SU-DHL-6 (cell line): ENCODE results near the gene C1orf21.

Experiments used
- H2AFZ ChIP-seq: fragments of 200-600 bp; sonication (generic); 2 replicates; pipeline ENCODE4 v1.6.1; 2014; ENCODE audit warnings: low read depth, mild to moderate bottlenecking, moderate library complexity, mixed read lengths, antibody characterized with exemption, low read length; ENCODE audit not compliant: severe bottlenecking
- H3F3A ChIP-seq: fragments of 200-600 bp; shearing (Covaris generic); 2 replicates; pipeline ENCODE4 v1.6.0; 2016; ENCODE audit warnings: antibody characterized with exemption, mild to moderate bottlenecking; ENCODE audit not compliant: insufficient read depth
- H3K27ac ChIP-seq: fragments of 200-600 bp; sonication (generic); 2 replicates; pipeline ENCODE4 v1.5.1; 2016; ENCODE audit warnings: low read depth, mild to moderate bottlenecking, low read length, moderate library complexity, mixed read lengths
- H3K27me3 ChIP-seq: fragments of 200-600 bp; sonication (generic), shearing (Covaris generic); 2 replicates; pipeline ENCODE4 v1.6.0; 2014; ENCODE audit warnings: mild to moderate bottlenecking, low read length
- H3K36me3 ChIP-seq: fragments of 200-600 bp; sonication (generic); 2 replicates; pipeline ENCODE4 v1.6.1; 2014; ENCODE audit warnings: mild to moderate bottlenecking, low read length, mixed read lengths
- H3K4me2 ChIP-seq: fragments of 300-600, 200-600 bp; shearing (Covaris generic), sonication (generic); 2 replicates; pipeline ENCODE4 v1.6.0; 2014; ENCODE audit warnings: low read length, low read depth, mild to moderate bottlenecking; ENCODE audit not compliant: poor library complexity, severe bottlenecking
- H3K4me3 ChIP-seq: fragments of 200-600 bp; sonication (generic); 2 replicates; pipeline ENCODE4 v1.5.1; 2014; ENCODE audit warnings: antibody characterized with exemption, low read length, mild to moderate bottlenecking, mixed read lengths; ENCODE audit not compliant: insufficient read depth, poor library complexity, severe bottlenecking
- H3K79me2 ChIP-seq: fragments of 200-600 bp; sonication (generic); 2 replicates; pipeline ENCODE4 v1.6.1; 2014; ENCODE audit warnings: mild to moderate bottlenecking, low read length, moderate library complexity; ENCODE audit not compliant: insufficient read depth
- H3K9ac ChIP-seq: fragments of 200-600 bp; sonication (generic); 2 replicates; pipeline ENCODE4 v1.7.0; 2014; ENCODE audit warnings: mild to moderate bottlenecking, low read length
- H3K9me2 ChIP-seq: fragments of 200-600 bp; sonication (generic); replicated peaks from 2 replicates; pipeline ENCODE4 v1.6.1; 2014; ENCODE audit warnings: low read length; ENCODE audit not compliant: insufficient read depth
- H3K9me3 ChIP-seq: fragments of 200-600 bp; sonication (generic); 2 replicates; pipeline ENCODE4 v1.6.1; 2014; ENCODE audit warnings: low read length, mixed read lengths; ENCODE audit not compliant: insufficient read depth
- H4K20me1 ChIP-seq: fragments of 200-600 bp; sonication (generic); 2 replicates; pipeline ENCODE4 v1.6.1; 2014; ENCODE audit warnings: low read depth, mild to moderate bottlenecking, antibody characterized with exemption, low read length, moderate library complexity, mixed read lengths
- EZH2phosphoT487 ChIP-seq: fragments of 200-600 bp; sonication (generic), shearing (Covaris generic); conservative IDR thresholded peaks from 2 replicates; pipeline ENCODE4 v1.6.1; 2018; ENCODE audit warnings: mild to moderate bottlenecking, antibody characterized with exemption, low read length, moderate library complexity, mixed read lengths
- TF ChIP-seq, protein P1 (sequence below): fragments of 200-600 bp; sonication (generic); IDR thresholded peaks from one replicate; pipeline ENCODE4 v1.5.1; 2017; ENCODE audit warnings: antibody characterized with exemption, mild to moderate bottlenecking, low read length, moderate library complexity; ENCODE audit not compliant: insufficient read depth, poor library complexity, severe bottlenecking

Gene C1orf21

DNA sequence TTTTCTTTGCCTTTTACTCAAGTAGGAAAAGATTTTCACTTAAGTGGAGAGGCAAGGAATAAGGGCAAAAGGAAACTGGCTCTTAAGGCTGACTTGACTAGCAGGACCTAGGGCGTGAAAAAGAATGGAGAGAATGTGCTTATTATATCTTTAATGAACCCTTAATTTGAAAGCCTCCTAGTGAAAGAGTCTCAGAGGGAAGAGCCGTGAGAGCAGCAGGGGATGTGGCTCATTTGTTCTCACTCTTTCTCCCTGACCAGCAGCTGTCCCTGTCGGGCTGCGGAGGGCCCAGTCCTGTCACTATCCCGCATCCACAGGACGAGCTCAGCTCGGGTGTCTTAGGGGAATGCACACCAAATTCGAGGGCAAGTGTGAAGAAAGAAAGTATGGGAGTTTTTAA is 187.8 kb downstream of the C1orf21 start:
- Histone ChIP-seq H3K9me3 (no peaks in the 10 kb centered on the region), H3K27me3 (no peaks in the 10 kb centered on the region), H3K4me3 (no peak overlapping the region), H3K79me2 (no peaks in the 10 kb centered on the region), H4K20me1 (no peaks in the 10 kb centered on the region), H3F3A (no peaks in the 10 kb centered on the region), H3K4me2 (no peak overlapping the region), H3K36me3 (no peaks in the 10 kb centered on the region), H2AFZ (no peak overlapping the region), H3K27ac (no peak overlapping the region), H3K9ac (no peak overlapping the region), H3K9me2 (no peaks in the 10 kb centered on the region; the same call in 1 of the 2 replicates)
- TF ChIP-seq, protein P1, sequence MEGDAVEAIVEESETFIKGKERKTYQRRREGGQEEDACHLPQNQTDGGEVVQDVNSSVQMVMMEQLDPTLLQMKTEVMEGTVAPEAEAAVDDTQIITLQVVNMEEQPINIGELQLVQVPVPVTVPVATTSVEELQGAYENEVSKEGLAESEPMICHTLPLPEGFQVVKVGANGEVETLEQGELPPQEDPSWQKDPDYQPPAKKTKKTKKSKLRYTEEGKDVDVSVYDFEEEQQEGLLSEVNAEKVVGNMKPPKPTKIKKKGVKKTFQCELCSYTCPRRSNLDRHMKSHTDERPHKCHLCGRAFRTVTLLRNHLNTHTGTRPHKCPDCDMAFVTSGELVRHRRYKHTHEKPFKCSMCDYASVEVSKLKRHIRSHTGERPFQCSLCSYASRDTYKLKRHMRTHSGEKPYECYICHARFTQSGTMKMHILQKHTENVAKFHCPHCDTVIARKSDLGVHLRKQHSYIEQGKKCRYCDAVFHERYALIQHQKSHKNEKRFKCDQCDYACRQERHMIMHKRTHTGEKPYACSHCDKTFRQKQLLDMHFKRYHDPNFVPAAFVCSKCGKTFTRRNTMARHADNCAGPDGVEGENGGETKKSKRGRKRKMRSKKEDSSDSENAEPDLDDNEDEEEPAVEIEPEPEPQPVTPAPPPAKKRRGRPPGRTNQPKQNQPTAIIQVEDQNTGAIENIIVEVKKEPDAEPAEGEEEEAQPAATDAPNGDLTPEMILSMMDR, result no peak
- no peak for TF ChIP-seq EZH2phosphoT487

DNA sequence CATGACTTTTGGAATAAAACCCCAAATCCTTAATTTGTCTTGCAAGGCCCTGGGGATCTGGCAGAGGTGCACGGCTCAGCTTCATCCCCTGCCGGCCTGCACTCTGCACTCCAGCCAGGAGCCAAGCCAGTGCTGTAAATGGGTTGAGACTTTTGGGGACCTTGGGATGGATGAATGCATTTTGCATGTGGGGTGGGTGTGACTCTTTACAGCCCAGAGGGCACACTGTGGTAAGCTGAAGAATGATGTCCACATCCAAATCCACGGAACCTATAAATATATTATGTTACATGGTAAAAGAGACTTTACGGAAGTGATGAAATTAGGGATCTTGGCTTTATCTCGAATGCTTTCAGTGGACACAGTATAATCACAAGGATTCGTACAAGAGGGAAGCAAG is 190.0 kb downstream of the C1orf21 start:
- Histone ChIP-seq H3K4me2 (no peak overlapping the region), H3F3A (no peaks in the 10 kb centered on the region), H3K9me2 (no peaks in the 10 kb centered on the region; the same call in 1 of the 2 replicates), H2AFZ (no peak overlapping the region), H3K27ac (no peak overlapping the region), H3K9ac (no peak overlapping the region), H3K36me3 (no peaks in the 10 kb centered on the region), H4K20me1 (no peaks in the 10 kb centered on the region), H3K9me3 (no peaks in the 10 kb centered on the region), H3K27me3 (no peaks in the 10 kb centered on the region), H3K79me2 (no peaks in the 10 kb centered on the region), H3K4me3 (no peak overlapping the region)
- TF ChIP-seq, protein P1, result no peak
- TF ChIP-seq EZH2phosphoT487, result no peak

DNA sequence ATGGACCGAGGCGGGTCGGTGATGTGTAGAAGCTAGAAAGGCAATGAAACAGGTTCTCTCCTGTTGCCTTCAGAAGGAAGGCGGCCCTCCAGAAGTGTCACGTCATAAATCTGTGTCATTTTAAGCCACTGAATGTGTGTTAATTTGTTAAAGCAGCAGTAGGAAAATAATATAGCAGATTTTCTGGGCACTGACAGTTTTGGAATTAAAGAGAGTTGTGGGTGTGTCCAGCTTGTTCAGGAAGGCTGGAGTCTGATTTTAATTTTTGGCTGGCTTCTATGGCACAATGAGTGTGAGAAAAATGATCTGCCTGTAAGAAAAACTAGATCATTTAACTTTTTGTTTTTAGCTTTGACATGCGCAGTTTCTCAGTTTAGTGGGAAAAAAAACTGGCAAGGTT is 190.5 kb downstream of the C1orf21 start:
- Histone ChIP-seq H3K36me3 (no peaks in the 10 kb centered on the region), H3K9ac (no peak overlapping the region), H3F3A (no peaks in the 10 kb centered on the region), H3K4me2 (no peak overlapping the region), H3K9me3 (no peaks in the 10 kb centered on the region), H3K4me3 (no peak overlapping the region), H4K20me1 (no peaks in the 10 kb centered on the region), H3K79me2 (no peaks in the 10 kb centered on the region), H2AFZ (no peak overlapping the region), H3K27me3 (no peaks in the 10 kb centered on the region), H3K27ac (no peak overlapping the region), H3K9me2 (no peaks in the 10 kb centered on the region; the same call in 1 of the 2 replicates)
- TF ChIP-seq, protein P1, result no peak
- TF ChIP-seq EZH2phosphoT487, result no peak

DNA sequence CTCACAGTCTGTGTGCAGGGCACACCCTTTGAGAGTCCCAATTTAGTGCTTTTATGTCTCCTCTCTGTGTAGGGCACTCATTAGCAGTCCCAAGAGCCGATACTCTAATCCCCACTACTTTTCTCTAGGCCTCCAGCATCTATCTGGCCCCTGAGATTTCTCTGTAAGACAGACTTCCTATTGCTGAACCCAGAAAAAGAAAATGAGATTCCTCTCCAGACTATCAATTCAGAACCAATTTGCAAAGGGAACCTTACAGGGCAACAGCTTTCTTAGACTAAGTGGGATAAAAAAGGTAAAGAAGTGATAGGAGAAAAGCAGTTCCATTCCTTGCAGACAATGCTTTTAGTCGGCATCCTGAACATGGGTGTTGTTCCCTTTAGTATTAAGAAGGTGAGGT is 195.6 kb downstream of the C1orf21 start:
- no peaks in the 10 kb centered on the region for H3K79me2 ChIP-seq
- no peaks in the 10 kb centered on the region for H3F3A ChIP-seq
- H3K27ac ChIP-seq, result no peak overlapping the region
- H3K4me2 ChIP-seq, result no peak overlapping the region
- H3K9me2 ChIP-seq, result no peaks in the 10 kb centered on the region
- no peak overlapping the region for H3K9ac ChIP-seq
- H3K4me3 ChIP-seq, result no peak overlapping the region
- H3K9me3 ChIP-seq, result no peaks in the 10 kb centered on the region
- no peaks in the 10 kb centered on the region for H3K36me3 ChIP-seq
- H3K27me3 ChIP-seq, result no peaks in the 10 kb centered on the region
- TF ChIP-seq EZH2phosphoT487, result no peak
- TF ChIP-seq, protein P1, result no peak
- H4K20me1 ChIP-seq, result no peaks in the 10 kb centered on the region
- H2AFZ ChIP-seq, result no peak overlapping the region
